K562 (cell line): ENCODE measurements around the gene ERI2. TPM values are rescaled to one million over a fixed set of nuclear protein-coding genes. Genes with fewer than 3 reads are reported as not detected.

Experiments used
- ARHGAP35 ChIP-seq: fragments of 450-650 bp; IDR thresholded peaks from 2 replicates; pipeline ENCODE4 v1.6.1; 2018; ENCODE audit not compliant: partially characterized antibody
- ATF7 ChIP-seq: fragments of 450-650 bp; IDR thresholded peaks from 2 replicates; pipeline ENCODE4 v1.7.1; 2014; ENCODE audit warnings: mild to moderate bottlenecking, moderate library complexity
- C11orf30 ChIP-seq: fragments of 450-650 bp; IDR thresholded peaks from 2 replicates; pipeline ENCODE4 v1.6.1; 2016; ENCODE audit warnings: low read depth, mild to moderate bottlenecking
- CREBBP ChIP-seq: IDR thresholded peaks from one replicate; pipeline ENCODE4 v1.6.1; 2012; ENCODE audit warnings: low read depth, mild to moderate bottlenecking, control low read depth, inconsistent platforms, low read length
- CXXC5 ChIP-seq: fragments of 250-450 bp; sonication (Bioruptor Pico); IDR thresholded peaks from 2 replicates; pipeline ENCODE4 v1.8.0; 2022; ENCODE audit warnings: inconsistent platforms, mild to moderate bottlenecking, moderate library complexity
- E2F5 ChIP-seq: sonication (generic); formaldehyde crosslinking; IDR thresholded peaks from 2 replicates; pipeline ENCODE4 v1.8.0; 2022; ENCODE audit warnings: mild to moderate bottlenecking, missing genetic modification reagents
- ETV6 ChIP-seq, 3 experiments: fragments of 150-350 bp in 1 of 3; sonication (generic) in 1 of 3; formaldehyde crosslinking in 1 of 3; IDR thresholded peaks; 2 replicates each; pipeline versions ENCODE4 v1.6.1 to v1.8.0; 2014 to 2022; ENCODE audit warnings: borderline replicate concordance in 2 of 3, low read depth in 2 of 3, antibody characterized with exemption in 1 of 3, low read length in 1 of 3, mild to moderate bottlenecking in 1 of 3, missing genetic modification reagents in 1 of 3
- EZH2 ChIP-seq: IDR thresholded peaks from 2 replicates; pipeline ENCODE4 v1.6.1; 2012; ENCODE audit warnings: low read depth, mild to moderate bottlenecking, inconsistent platforms, low read length, borderline replicate concordance
- FOXP1 ChIP-seq: sonication (generic); formaldehyde crosslinking; IDR thresholded peaks from 2 replicates; pipeline ENCODE4 v1.8.0; 2022; ENCODE audit warnings: mild to moderate bottlenecking, missing genetic modification reagents
- L3MBTL2 ChIP-seq: fragments of 450-650 bp; IDR thresholded peaks from 2 replicates; pipeline ENCODE4 v1.6.1; 2016; ENCODE audit warnings: mild to moderate bottlenecking, moderate library complexity
- NFRKB ChIP-seq: fragments of 450-650 bp; IDR thresholded peaks from 2 replicates; pipeline ENCODE4 v1.6.1; 2016; ENCODE audit warnings: low read depth
- PHTF2 ChIP-seq: fragments of 250-450 bp; sonication (Bioruptor Pico); IDR thresholded peaks from 2 replicates; pipeline ENCODE4 v1.5.0; 2021; ENCODE audit warnings: mild to moderate bottlenecking
- RCOR1 ChIP-seq, 2 experiments: IDR thresholded peaks; 2 replicates each; pipeline ENCODE4 v1.6.1; 2012; ENCODE audit warnings: low read depth in 2 of 2, low read length in 2 of 2, borderline replicate concordance in 1 of 2, improper control_type of control experiment in 1 of 2
- SIRT6 ChIP-seq: IDR thresholded peaks from one replicate; pipeline ENCODE4 v1.6.1; 2012; ENCODE audit warnings: low read depth, mild to moderate bottlenecking, control low read depth, inconsistent platforms, low read length, moderate library complexity
- SLC30A9 ChIP-seq: fragments of 250-450 bp; sonication (Bioruptor Pico); IDR thresholded peaks from 2 replicates; pipeline ENCODE4 v1.8.0; 2022; ENCODE audit warnings: mild to moderate bottlenecking, moderate library complexity
- SNIP1 ChIP-seq: fragments of 450-650 bp; IDR thresholded peaks from 2 replicates; pipeline ENCODE4 v1.7.1; 2017; ENCODE audit warnings: low read depth, mild to moderate bottlenecking
- TCFL5 ChIP-seq: fragments of 250-450 bp; sonication (Bioruptor Pico); conservative IDR thresholded peaks from 2 replicates; pipeline ENCODE4 v1.6.1; 2021; ENCODE audit warnings: mild to moderate bottlenecking, moderate library complexity, matching md5 sums
- TEAD1 ChIP-seq, 2 experiments: fragments of 450-650 bp in 1 of 2; sonication (generic) in 1 of 2; formaldehyde crosslinking; IDR thresholded peaks; 2 replicates each; pipeline versions ENCODE4 v1.4.0 to v1.8.0; 2020 to 2022; ENCODE audit warnings: mild to moderate bottlenecking in 2 of 2, missing genetic modification reagents in 1 of 2
- THRAP3 ChIP-seq: fragments of 450-650 bp; IDR thresholded peaks from 2 replicates; pipeline ENCODE4 v1.6.1; 2016; ENCODE audit warnings: mild to moderate bottlenecking, inconsistent platforms, borderline replicate concordance
- ZBED1 ChIP-seq: IDR thresholded peaks from 2 replicates; pipeline ENCODE4 v1.6.1; 2014
- ZBTB17 ChIP-seq: fragments of 450-650 bp; formaldehyde crosslinking; IDR thresholded peaks from 2 replicates; pipeline ENCODE4 v1.4.0; 2020; ENCODE audit warnings: mild to moderate bottlenecking
- ZFP36 ChIP-seq: fragments of 150-350 bp; IDR thresholded peaks from 2 replicates; pipeline ENCODE4 v1.6.1; 2018; ENCODE audit warnings: low read length, low read depth; ENCODE audit not compliant: partially characterized antibody
- ZNF75A ChIP-seq: fragments of 450-650 bp; formaldehyde crosslinking; IDR thresholded peaks from 2 replicates; pipeline ENCODE4 v1.4.0; 2020; ENCODE audit warnings: mild to moderate bottlenecking
- ZNF766 ChIP-seq: fragments of 200-800 bp; sonication (Bioruptor generic); conservative IDR thresholded peaks from 2 replicates; pipeline ENCODE4 v1.6.1; 2016; ENCODE audit warnings: missing genetic modification characterization, missing compliant biosample characterization
- polyA plus RNA-seq, 8 experiments: library from polyadenylated mRNA; depleted of rRNA in 4 of 8; stranded (reverse) in 5 of 8; unstranded in 3 of 8; fragments of >200 nt; fragmentation: Nextera tagmentation in 2 of 8; fragmentation: Illumina TruSeq in 1 of 8; extraction: Ambion mirVana in 2 of 8; extraction: Trizol in 1 of 8; gene quantifications; 2 replicates each; pipeline versions ENCODE4 v1.2.1 to v1.2.3, GENCODE V29; 2011 to 2014; ENCODE audit warnings: inconsistent platforms in 1 of 8, missing spikeins in 1 of 8
- total RNA-seq, 7 experiments: library from RNA; depleted of rRNA in 6 of 7; stranded (reverse); fragments of >200 nt in 6 of 7; fragmentation: Illumina TruSeq in 2 of 7; extraction: Trizol in 2 of 7; gene quantifications; 2 replicates each; pipeline versions ENCODE4 v1.2.1 to v1.2.3, GENCODE V29; 2011 to 2021; ENCODE audit warnings: low replicate concordance in 1 of 7
- TF ChIP-seq, protein P1 (sequence below): sonication (generic); formaldehyde crosslinking; IDR thresholded peaks from 2 replicates; pipeline ENCODE4 v1.8.1; 2023; ENCODE audit warnings: missing genetic modification reagents, mild to moderate bottlenecking, borderline replicate concordance

Gene ERI2
- total and polyA plus RNA-seq, 9 of the 15 experiments (the other 6 are each of a cell fraction or from before 2014, with no cell fraction given), result 23.3 to 57.0 (median 48.1) TPM

DNA sequence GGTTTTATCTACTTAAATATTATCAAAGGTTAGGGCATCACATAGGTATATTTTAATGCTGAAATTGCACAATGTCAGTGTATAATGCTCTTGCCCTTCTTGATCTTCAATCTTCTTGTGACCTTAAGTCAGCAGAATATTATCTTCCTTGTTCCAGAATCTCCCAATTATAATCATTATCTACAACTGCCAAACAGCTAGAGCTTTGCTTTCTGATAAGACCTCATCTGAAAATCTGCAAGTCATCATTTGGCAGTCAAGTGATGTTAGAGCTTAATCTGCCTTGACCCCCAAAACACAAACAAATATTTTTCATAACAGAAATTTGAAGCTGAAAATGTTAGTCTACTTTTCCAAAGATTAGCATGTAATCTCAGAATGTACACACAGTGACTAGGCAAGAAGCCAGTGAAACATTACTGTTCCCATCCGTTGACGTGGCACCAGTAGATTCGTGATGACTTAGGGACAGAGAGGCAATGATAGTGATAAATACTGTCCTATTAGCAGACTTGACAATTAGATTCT lies 19.8 kb upstream of the ERI2 start (continued):
- TF ChIP-seq ARHGAP35 (no peak), RCOR1 (IDR thresholded peaks at IDR 0.05; ENCODE audit: borderline replicate concordance in 1 of 2, low read depth in 2 of 2, low read length in 2 of 2) (peak; percentile 68 to 99; a peak in 2 of 4 replicates), TEAD1 (CRISPR knock-in tag; IDR thresholded peaks at IDR 0.05) (peak in 1 of 2 experiments; percentile 81; a peak in 1 of 4 replicates), ETV6 (IDR thresholded peaks at IDR 0.05; ENCODE audit: borderline replicate concordance in 1 of 2, low read depth in 2 of 2, low read length in 1 of 2) (no peak), ETV6 (CRISPR knock-in tag; IDR thresholded peaks at IDR 0.05; ENCODE audit: borderline replicate concordance) (no peak), TCFL5 (CRISPR knock-in tag) (no peak), ZNF75A (CRISPR knock-in tag) (peak; percentile 16; the same call in 1 of the 2 replicates), ZBTB17 (CRISPR knock-in tag) (peak; percentile 60), PHTF2 (CRISPR knock-in tag) (no peak), ZBED1 (no peak), SLC30A9 (CRISPR knock-in tag) (no peak), NFRKB (no peak), SIRT6 (no peak), ZFP36 (no peak), EZH2 (no peak), C11orf30 (peak; percentile 98), ZNF766 (CRISPR knock-in tag) (peak; percentile 93), FOXP1 (no peak), SNIP1 (no peak), CREBBP (no peak), CXXC5 (CRISPR knock-in tag) (peak; percentile 58), E2F5 (CRISPR knock-in tag) (no peak), L3MBTL2 (no peak), THRAP3 (no peak), ATF7 (peak; percentile 67)
- TF ChIP-seq, protein P1, sequence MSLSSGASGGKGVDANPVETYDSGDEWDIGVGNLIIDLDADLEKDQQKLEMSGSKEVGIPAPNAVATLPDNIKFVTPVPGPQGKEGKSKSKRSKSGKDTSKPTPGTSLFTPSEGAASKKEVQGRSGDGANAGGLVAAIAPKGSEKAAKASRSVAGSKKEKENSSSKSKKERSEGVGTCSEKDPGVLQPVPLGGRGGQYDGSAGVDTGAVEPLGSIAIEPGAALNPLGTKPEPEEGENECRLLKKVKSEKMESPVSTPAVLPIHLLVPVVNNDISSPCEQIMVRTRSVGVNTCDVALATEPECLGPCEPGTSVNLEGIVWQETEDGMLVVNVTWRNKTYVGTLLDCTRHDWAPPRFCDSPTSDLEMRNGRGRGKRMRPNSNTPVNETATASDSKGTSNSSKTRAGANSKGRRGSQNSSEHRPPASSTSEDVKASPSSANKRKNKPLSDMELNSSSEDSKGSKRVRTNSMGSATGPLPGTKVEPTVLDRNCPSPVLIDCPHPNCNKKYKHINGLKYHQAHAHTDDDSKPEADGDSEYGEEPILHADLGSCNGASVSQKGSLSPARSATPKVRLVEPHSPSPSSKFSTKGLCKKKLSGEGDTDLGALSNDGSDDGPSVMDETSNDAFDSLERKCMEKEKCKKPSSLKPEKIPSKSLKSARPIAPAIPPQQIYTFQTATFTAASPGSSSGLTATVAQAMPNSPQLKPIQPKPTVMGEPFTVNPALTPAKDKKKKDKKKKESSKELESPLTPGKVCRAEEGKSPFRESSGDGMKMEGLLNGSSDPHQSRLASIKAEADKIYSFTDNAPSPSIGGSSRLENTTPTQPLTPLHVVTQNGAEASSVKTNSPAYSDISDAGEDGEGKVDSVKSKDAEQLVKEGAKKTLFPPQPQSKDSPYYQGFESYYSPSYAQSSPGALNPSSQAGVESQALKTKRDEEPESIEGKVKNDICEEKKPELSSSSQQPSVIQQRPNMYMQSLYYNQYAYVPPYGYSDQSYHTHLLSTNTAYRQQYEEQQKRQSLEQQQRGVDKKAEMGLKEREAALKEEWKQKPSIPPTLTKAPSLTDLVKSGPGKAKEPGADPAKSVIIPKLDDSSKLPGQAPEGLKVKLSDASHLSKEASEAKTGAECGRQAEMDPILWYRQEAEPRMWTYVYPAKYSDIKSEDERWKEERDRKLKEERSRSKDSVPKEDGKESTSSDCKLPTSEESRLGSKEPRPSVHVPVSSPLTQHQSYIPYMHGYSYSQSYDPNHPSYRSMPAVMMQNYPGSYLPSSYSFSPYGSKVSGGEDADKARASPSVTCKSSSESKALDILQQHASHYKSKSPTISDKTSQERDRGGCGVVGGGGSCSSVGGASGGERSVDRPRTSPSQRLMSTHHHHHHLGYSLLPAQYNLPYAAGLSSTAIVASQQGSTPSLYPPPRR (CRISPR knock-in tag), result no peak
